ENCODE measurements around the gene TRPM2. TPM values are rescaled to one million over a fixed set of nuclear protein-coding genes. Genes with fewer than 3 reads are reported as not detected.

TRPM2 gene
- total and polyA plus RNA-seq, 3 experiments from 2014 or later = 1.9 to 2.6 (median 2.4) TPM

- no peaks in the 10 kb centered on the region for H3K27me3 Mint-ChIP-seq
These were observed 105.7 kb downstream of the TRPM2 start for GRCh38 chr21:44458971-44459711.

GRCh38 chr21:44459712-44460440 lies 106.5 kb downstream of the TRPM2 start:
- H3K36me3 ChIP-seq (ENCODE audit: insufficient read depth, low read length) = no peaks in the 10 kb centered on the region
- H3K27ac ChIP-seq (ENCODE audit: low read depth, low read length) = no peak overlapping the region
- POLR2A ChIA-PET = no interaction called here
- Mint-ChIP-seq H3K4me3 (peak overlapping the region in 2 of 7 donors; percentile 29 to 36), H3K27ac (no peak overlapping the region), H3K4me1 (peaks cover 0 to under 1% (median 0%) of the 10 kb centered on the region in 3 donors), H3K9me3 (no peaks in the 10 kb centered on the region), H3K27me3 (no peaks in the 10 kb centered on the region), H3K36me3 (no peaks in the 10 kb centered on the region)
- CTCF ChIA-PET = no interaction called here
- H3K4me1 ChIP-seq (ENCODE audit: insufficient read depth, low read length) = peaks cover 8% of the 10 kb centered on the region
- H3K4me3 ChIP-seq (ENCODE audit: low read length) = no peak overlapping the region
- H3K27me3 ChIP-seq (ENCODE audit: insufficient read depth, low read length, poor library complexity, severe bottlenecking) = no peaks in the 10 kb centered on the region
- peak in 1 of 5 donors; percentile 30 for DNase-seq
- H3K9me3 ChIP-seq (ENCODE audit: low read length) = no peaks in the 10 kb centered on the region

More at GRCh38 chr21:44458971-44459711, 105.7 kb downstream of the TRPM2 start:
- H3K4me3 Mint-ChIP-seq = no peak overlapping the region
- Histone ChIP-seq H3K27me3 (ENCODE audit: insufficient read depth, low read length, poor library complexity, severe bottlenecking) (no peaks in the 10 kb centered on the region), H3K4me1 (ENCODE audit: insufficient read depth, low read length) (peaks cover 11% of the 10 kb centered on the region), H3K36me3 (ENCODE audit: insufficient read depth, low read length) (no peaks in the 10 kb centered on the region), H3K27ac (ENCODE audit: low read depth, low read length) (no peak overlapping the region), H3K9me3 (ENCODE audit: low read length) (no peaks in the 10 kb centered on the region), H3K4me3 (ENCODE audit: low read length) (no peak overlapping the region)
- peaks cover 0 to 2% (median 0%) of the 10 kb centered on the region in 5 donors for H3K9me3 Mint-ChIP-seq
- DNase-seq = peak in 1 of 5 donors; percentile 43
- no peaks in the 10 kb centered on the region for H3K36me3 Mint-ChIP-seq
- peak overlapping the region in 1 of 8 donors; percentile 73 for H3K27ac Mint-ChIP-seq
- ChIA-PET CTCF (no interaction called here), POLR2A (no interaction called here)
- peaks cover 4 to 7% (median 5%) of the 10 kb centered on the region in 3 donors for H3K4me1 Mint-ChIP-seq

GRCh38 chr21:44460441-44460755 lies 107.0 kb downstream of the TRPM2 start:
- Mint-ChIP-seq H3K27ac (no peak overlapping the region), H3K27me3 (no peaks in the 10 kb centered on the region), H3K4me1 (no peaks in the 10 kb centered on the region), H3K9me3 (no peaks in the 10 kb centered on the region), H3K4me3 (peak overlapping the region in 1 of 7 donors; percentile 36), H3K36me3 (no peaks in the 10 kb centered on the region)
- no peaks in the 10 kb centered on the region for H3K9me3 ChIP-seq (ENCODE audit: low read length)
- DNase-seq = peak in 1 of 5 donors; percentile 30
- ChIA-PET POLR2A (no interaction called here), CTCF (no interaction called here)
- no peaks in the 10 kb centered on the region for H3K36me3 ChIP-seq (ENCODE audit: insufficient read depth, low read length)
- H3K27me3 ChIP-seq (ENCODE audit: insufficient read depth, low read length, poor library complexity, severe bottlenecking) = no peaks in the 10 kb centered on the region
- H3K4me1 ChIP-seq (ENCODE audit: insufficient read depth, low read length) = peaks cover 7% of the 10 kb centered on the region
- no peak overlapping the region for H3K4me3 ChIP-seq (ENCODE audit: low read length)
- no peak overlapping the region for H3K27ac ChIP-seq (ENCODE audit: low read depth, low read length)

- H3K27me3 Mint-ChIP-seq = no peaks in the 10 kb centered on the region
- no peaks in the 10 kb centered on the region for H3K36me3 Mint-ChIP-seq
- Histone ChIP-seq H3K4me3 (ENCODE audit: low read length) (no peak overlapping the region), H3K36me3 (ENCODE audit: insufficient read depth, low read length) (no peaks in the 10 kb centered on the region), H3K9me3 (ENCODE audit: low read length) (no peaks in the 10 kb centered on the region), H3K27ac (ENCODE audit: low read depth, low read length) (no peak overlapping the region), H3K27me3 (ENCODE audit: insufficient read depth, low read length, poor library complexity, severe bottlenecking) (no peaks in the 10 kb centered on the region), H3K4me1 (ENCODE audit: insufficient read depth, low read length) (peaks cover 4% of the 10 kb centered on the region)
- no peak overlapping the region for H3K27ac Mint-ChIP-seq
- POLR2A ChIA-PET = no interaction called here
- no peak for DNase-seq
- H3K9me3 Mint-ChIP-seq = no peaks in the 10 kb centered on the region
- no peaks in the 10 kb centered on the region for H3K4me1 Mint-ChIP-seq
- CTCF ChIA-PET = no interaction called here
- H3K4me3 Mint-ChIP-seq = no peak overlapping the region
These were observed 107.6 kb downstream of the TRPM2 start for GRCh38 chr21:44461005-44461404.

GRCh38 chr21:44461464-44462001 lies 108.1 kb downstream of the TRPM2 start:
- no peak overlapping the region for H3K27ac Mint-ChIP-seq
- CTCF ChIA-PET = no interaction called here
- no peak overlapping the region for H3K4me3 Mint-ChIP-seq
- Histone ChIP-seq H3K4me3 (ENCODE audit: low read length) (no peak overlapping the region), H3K36me3 (ENCODE audit: insufficient read depth, low read length) (no peaks in the 10 kb centered on the region), H3K27ac (ENCODE audit: low read depth, low read length) (no peak overlapping the region), H3K27me3 (ENCODE audit: insufficient read depth, low read length, poor library complexity, severe bottlenecking) (no peaks in the 10 kb centered on the region), H3K4me1 (ENCODE audit: insufficient read depth, low read length) (no peaks in the 10 kb centered on the region), H3K9me3 (ENCODE audit: low read length) (no peaks in the 10 kb centered on the region)
- H3K9me3 Mint-ChIP-seq = no peaks in the 10 kb centered on the region
- POLR2A ChIA-PET = no interaction called here
- no peaks in the 10 kb centered on the region for H3K36me3 Mint-ChIP-seq
- H3K27me3 Mint-ChIP-seq = no peaks in the 10 kb centered on the region
- no peaks in the 10 kb centered on the region for H3K4me1 Mint-ChIP-seq
- DNase-seq = no peak

DNA sequence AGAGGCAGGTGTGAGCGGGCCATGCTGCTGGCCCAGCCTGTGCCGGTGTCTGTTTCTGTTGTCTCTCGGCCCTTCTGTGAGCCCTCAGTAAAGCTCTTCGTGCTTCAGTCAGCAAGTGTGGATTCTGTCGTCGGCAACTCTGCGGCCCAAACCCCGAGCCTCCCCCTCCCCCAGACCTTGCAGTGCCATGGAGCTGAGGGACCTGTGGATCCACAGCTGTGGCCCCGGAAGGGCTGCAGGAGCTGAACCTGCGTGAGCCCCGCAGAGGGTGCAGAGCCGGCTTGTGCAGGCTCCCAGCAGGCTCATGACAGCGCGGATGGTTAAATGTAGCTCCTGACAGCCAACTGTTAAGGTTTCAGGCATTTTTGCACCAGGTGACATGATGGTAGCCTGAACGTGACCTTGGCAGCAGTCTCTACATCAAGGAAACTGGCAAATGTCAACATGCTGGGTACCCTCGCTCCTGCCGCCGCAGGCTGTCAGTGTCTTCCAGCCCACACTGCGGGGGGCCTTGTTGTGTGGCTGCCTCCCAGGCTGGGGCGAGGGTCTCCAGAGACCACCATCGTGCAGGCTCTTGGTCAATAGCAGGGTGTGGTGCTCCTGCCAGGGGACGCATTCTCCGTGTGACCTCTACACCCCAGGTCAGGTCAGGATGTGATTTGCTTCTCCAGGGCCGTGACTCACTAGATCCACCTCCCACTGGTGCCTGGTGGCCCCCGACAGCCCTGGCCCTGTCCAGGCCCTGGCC lies 108.8 kb downstream of the TRPM2 start:
- CTCF ChIA-PET = interaction anchor here (1.6 kb wide), 1 partner anchor 19 kb away, joined by 3 read pairs; no protein-coding TSS in a partner anchor
- H3K4me3 ChIP-seq (ENCODE audit: low read length) = no peak overlapping the region
- H3K27me3 Mint-ChIP-seq = peaks cover 0 to 2% of the 10 kb centered on the region in 2 donors
- no peak overlapping the region for H3K27ac Mint-ChIP-seq
- DNase-seq = no peak
- H3K4me3 Mint-ChIP-seq = no peak overlapping the region
- no peaks in the 10 kb centered on the region for H3K27me3 ChIP-seq (ENCODE audit: insufficient read depth, low read length, poor library complexity, severe bottlenecking)
- POLR2A ChIA-PET = no interaction called here
- H3K4me1 ChIP-seq (ENCODE audit: insufficient read depth, low read length) = no peaks in the 10 kb centered on the region
- no peaks in the 10 kb centered on the region for H3K9me3 Mint-ChIP-seq
- no peaks in the 10 kb centered on the region for H3K36me3 Mint-ChIP-seq
- no peaks in the 10 kb centered on the region for H3K4me1 Mint-ChIP-seq
- H3K27ac ChIP-seq (ENCODE audit: low read depth, low read length) = no peak overlapping the region
- H3K9me3 ChIP-seq (ENCODE audit: low read length) = no peaks in the 10 kb centered on the region
- H3K36me3 ChIP-seq (ENCODE audit: insufficient read depth, low read length) = no peaks in the 10 kb centered on the region

GRCh38 chr21:44462834-44463200 lies 109.4 kb downstream of the TRPM2 start:
- POLR2A ChIA-PET = no interaction called here
- no peak overlapping the region for H3K27ac Mint-ChIP-seq
- CTCF ChIA-PET = interaction anchor here (1.6 kb wide), 1 partner anchor 20 kb away, joined by 3 read pairs; no protein-coding TSS in a partner anchor
- H3K9me3 Mint-ChIP-seq = no peaks in the 10 kb centered on the region
- H3K4me1 Mint-ChIP-seq = no peaks in the 10 kb centered on the region
- Histone ChIP-seq H3K27me3 (ENCODE audit: insufficient read depth, low read length, poor library complexity, severe bottlenecking) (no peaks in the 10 kb centered on the region), H3K36me3 (ENCODE audit: insufficient read depth, low read length) (no peaks in the 10 kb centered on the region), H3K4me1 (ENCODE audit: insufficient read depth, low read length) (no peaks in the 10 kb centered on the region), H3K9me3 (ENCODE audit: low read length) (no peaks in the 10 kb centered on the region), H3K27ac (ENCODE audit: low read depth, low read length) (no peak overlapping the region), H3K4me3 (ENCODE audit: low read length) (no peak overlapping the region)
- no peak overlapping the region for H3K4me3 Mint-ChIP-seq
- DNase-seq = no peak
- H3K36me3 Mint-ChIP-seq = no peaks in the 10 kb centered on the region
- peaks cover 0 to 2% of the 10 kb centered on the region in 2 donors for H3K27me3 Mint-ChIP-seq

DNA sequence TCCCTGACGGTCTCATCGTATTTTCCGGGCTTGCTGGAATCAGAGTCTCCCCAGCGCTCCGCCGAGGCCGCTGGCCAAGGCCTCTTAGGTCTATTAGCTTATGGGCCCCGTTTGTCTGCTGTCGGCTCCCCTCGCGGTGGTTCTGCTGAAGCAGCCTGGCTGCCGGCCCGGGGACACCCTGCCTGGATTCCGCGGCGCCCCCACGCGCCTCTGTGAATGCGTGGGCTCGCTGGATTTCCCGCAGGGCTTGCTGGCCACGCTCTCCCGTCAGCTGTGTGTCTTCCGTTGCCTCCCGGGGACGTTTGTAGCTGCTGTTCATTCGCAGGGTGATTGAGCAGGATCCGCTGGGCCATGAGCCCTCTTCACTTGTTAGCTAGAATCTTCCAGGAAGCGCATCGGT lies 110.3 kb downstream of the TRPM2 start:
- Mint-ChIP-seq H3K27me3 (peaks cover 0 to 2% of the 10 kb centered on the region in 2 donors), H3K36me3 (no peaks in the 10 kb centered on the region), H3K27ac (no peak overlapping the region), H3K4me1 (no peaks in the 10 kb centered on the region), H3K9me3 (no peaks in the 10 kb centered on the region), H3K4me3 (no peak overlapping the region)
- ChIA-PET CTCF (interaction anchor here (1.6 kb wide), 1 partner anchor 21 kb away, joined by 3 read pairs; no protein-coding TSS in a partner anchor), POLR2A (no interaction called here)
- DNase-seq = no peak
- Histone ChIP-seq H3K4me3 (ENCODE audit: low read length) (no peak overlapping the region), H3K27me3 (ENCODE audit: insufficient read depth, low read length, poor library complexity, severe bottlenecking) (no peaks in the 10 kb centered on the region), H3K9me3 (ENCODE audit: low read length) (no peaks in the 10 kb centered on the region), H3K27ac (ENCODE audit: low read depth, low read length) (no peak overlapping the region), H3K4me1 (ENCODE audit: insufficient read depth, low read length) (no peaks in the 10 kb centered on the region), H3K36me3 (ENCODE audit: insufficient read depth, low read length) (no peaks in the 10 kb centered on the region)

Measured in CD8-positive, alpha-beta memory T cell (primary cell).